Effector CD4-positive, alpha-beta T cell (primary cell): ENCODE measurements around the gene CERS6.
"Not testable (repeated sequence)": the region's sequence is repeated elsewhere in the genome, so short reads cannot be mapped to it uniquely, and the experiment has no call there.

Experiments
- DNase-seq: peaks from one replicate; pipeline ENCODE4 v3.0.0-alpha.2; 2020

The CERS6 gene

DNA sequence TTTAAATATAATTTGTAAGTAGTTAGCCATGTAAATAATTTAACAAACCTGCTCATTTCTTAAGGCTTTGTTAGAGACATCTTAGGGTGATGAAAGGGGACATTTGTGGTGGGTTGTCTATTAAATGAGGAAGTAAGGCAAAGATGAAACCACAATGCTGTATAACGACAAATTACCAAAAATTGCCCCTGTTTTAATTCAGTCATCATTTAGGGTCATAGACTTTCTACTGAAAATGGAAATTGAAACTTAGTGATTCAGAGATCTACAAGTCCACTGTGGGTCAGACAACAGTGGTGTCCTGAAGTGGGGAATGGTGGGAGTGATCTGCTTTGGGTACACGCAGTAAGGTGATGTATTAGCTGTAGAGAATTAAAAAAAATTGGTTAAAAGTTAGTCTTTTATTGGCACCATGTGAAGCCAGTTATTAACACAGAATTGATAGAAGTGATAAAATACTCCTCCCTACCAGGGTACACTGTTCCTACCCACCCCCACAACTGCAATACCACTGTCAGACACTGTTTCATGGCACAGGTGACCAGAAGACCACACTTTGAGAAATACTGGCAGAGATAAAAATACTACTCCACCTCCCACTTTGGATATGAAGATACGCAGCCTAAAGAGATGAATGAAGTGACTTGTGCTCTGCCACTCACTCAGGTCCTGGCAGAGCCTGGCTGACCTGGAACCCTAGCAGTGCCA, 13.4 kb downstream of the CERS6 start:
- DNase-seq, result no peak

DNA sequence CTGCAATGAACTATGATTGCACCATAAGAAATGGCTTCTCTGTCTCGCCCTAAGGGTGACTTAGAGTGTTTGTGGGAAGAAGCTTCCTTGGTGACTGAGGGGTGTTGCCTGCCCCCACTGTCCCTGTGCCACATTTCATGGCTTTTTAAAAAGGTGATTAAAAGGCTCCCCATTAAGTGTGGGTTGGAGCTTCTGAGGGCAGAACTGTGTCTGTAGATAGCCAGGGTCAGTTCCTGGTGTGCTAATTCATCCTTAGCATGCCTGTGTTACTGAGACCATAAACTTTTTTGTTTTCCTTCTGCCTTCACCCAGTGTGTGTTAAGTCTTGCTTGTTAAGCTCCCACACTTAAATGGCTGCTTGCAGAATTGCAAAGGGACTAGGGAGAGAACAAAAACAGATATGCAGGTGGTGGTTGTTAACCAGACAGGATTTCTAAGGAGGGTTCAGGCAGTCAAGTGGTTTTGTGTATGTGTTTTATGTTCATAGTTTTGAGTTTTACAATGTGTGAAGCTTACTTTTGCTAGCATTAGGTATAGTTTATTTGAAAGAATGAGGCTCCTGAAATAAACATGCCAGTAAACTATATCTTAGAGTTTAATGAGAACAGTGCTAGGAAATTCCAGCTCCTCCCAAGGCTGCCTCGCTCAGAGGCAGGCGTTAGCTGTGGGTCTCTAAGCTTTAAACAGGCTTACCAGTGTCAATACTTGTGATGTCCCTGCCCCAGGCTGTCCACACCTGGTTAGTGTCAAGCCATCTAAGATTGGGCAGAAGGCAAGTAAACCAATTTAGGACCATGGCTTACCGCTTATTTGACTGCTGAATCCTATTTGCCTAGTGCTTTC, 14.5 kb downstream of the CERS6 start:
- no peak for DNase-seq

DNA sequence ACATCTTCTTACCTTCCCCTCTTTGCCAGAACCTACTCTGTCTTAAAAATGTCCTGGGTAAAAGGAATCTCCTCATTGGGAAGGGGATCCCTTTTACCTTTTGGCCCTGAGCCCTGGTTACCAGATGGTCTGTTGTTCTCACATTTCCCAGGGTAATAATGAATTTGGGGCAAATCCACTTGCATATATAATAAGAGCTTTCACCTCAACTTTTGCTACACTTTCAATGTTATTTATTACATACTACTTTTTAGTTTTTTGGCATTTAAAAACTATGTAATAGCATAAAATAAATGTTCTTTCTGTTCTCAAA, 15.0 kb downstream of the CERS6 start:
- DNase-seq, result no peak

DNA sequence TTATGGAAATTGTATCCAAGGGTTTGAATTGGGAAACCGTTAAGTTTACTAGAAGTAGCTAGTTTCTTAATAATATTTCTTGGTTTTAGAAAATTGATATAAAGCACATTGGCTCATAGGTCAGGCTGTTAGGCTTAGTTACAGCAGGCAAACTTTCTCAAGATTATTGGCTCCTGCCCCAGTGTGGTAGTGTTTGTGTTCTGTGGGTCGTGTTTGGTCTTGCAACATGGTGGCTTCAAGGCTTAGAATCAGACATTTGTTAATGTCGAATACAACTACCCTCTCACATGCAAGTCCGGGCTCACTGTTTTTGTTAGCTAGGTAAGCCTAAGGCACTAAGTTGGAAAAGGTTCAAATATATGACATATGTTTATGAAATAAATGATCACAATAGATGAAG, 19.6 kb downstream of the CERS6 start:
- no peak for DNase-seq

DNA sequence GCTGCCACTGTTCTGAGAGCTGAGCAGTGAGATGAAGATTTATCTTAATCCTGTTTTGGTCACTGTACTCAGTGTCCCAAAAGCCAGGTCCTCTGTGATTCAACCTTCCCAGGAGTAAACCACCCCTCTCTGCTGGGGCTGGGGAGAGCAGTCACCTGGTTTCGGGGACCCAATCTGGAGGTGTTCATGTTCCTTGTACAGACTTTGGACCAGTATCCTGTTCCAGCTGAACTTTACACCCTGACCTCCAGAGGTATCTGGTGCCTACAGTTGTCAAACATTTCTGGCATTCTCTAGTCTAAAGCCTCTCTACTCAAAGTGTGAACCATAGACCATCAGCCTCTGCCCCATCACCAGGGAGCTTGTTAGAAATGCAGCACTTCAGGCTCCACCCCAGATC, 22.1 kb downstream of the CERS6 start:
- no peak for DNase-seq

DNA sequence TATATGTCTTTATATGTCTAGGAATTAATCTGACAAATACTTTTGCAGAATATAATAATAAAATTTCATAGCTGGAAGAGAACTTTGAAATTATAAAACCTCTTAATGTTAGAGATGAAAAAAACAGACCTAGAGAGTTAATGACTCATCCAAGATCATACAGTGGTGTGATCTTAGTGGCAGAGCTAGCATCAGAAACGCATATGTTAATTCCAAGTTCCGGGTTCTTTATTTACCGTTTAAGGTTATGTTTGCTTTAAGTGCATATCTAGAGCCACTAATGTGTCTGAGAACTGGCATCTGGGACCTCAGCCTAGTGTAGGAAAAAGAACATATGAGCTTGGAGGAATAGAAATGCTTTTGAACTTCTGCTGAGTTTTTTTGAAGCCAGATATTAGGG, 24.3 kb downstream of the CERS6 start:
- DNase-seq, result no peak

DNA sequence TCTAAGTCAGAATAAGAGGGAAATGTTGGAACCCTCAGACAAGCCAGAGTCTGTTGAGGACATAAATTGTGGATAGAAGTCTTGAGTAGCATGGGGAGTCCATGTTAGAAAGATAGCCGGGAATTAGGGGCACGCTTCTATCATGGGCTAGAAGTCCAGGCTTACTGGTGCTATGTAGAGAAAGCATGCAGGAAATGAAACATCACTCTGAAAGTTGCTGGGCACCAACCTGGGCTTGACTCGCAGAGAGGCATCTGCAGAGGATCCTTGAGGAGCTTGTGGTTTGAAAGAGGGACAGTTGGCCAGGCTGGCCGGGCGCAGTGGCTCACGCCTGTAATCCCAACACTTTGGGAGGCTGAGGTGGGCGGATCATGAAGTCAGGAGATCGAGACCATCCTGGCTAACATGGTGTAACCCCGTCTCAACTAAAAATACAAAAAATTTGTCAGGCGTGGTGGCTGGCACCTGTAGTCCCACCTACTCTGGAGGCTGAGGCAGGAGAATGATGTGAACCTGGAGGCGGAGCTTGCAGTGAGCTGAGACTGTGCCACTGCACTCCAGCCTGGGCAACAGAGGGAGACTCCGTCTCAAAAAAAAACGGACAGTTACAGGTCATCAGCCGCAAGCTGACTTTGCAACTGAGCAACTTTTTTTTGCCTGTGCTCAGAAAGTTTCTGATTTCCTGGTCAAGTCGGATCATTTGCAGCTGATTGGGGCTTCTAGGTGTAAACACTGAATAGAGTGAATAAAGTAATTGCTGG, 24.9 kb downstream of the CERS6 start:
- DNase-seq, result no peak

DNA sequence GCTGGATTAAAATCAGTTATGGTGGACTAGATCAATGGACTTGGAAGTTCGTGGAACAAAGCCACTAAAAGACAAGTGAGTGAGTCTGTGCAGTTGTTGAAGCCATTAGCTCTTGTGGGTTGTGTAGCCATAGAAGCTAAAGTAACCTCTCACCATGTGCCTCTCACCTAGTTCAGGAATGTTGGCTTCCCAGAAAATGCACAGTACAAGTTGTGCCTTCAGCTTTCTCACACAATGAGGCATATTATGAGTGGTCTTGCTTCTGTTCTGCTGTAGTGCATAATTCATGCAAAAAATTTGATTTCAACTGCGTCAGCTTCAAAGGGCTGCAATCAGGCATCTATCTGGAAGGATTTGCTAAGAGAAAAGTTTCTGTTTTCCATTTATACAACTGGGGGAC, 26.2 kb downstream of the CERS6 start:
- no peak for DNase-seq

DNA sequence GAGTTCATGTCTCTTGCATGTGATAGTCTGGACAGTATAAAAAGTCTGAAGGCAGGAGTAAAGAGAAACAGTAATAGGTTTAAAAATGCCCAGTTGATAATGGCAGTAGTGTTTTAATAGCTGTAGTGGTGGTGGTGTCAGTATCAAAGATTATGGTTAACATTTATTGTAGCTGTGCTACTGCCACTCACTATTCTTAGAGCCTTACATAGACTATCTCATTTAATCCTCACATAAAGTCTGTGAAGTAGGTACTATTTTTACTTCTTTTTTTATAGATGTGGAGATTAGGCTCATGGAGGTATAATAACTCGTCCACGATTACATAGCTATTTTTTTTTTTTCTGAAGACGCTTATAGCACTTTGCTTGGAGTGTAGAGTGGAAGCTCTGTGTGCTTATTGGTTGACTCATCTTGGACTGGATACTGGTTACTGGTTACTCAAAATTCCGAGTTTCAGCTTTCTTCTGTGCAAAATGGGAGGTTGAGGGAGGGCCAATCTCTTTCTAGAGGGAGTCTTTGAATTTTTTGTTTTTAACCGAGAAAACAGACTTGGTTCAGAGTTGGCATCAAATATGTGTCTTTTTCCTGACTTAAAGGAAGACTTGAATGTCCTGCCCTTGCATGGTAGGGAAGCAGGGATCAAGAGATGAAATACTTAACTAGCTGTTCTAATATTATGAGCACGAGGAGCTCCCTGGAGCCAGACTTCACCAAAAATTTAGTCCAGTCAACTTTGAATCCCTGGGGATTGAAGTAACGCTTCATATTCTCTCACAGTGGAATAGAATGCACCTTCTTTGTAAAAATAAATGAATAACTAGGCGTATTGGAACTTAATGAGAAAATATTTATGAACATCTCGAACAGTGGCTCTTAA, 27.1 kb downstream of the CERS6 start:
- no peak for DNase-seq

DNA sequence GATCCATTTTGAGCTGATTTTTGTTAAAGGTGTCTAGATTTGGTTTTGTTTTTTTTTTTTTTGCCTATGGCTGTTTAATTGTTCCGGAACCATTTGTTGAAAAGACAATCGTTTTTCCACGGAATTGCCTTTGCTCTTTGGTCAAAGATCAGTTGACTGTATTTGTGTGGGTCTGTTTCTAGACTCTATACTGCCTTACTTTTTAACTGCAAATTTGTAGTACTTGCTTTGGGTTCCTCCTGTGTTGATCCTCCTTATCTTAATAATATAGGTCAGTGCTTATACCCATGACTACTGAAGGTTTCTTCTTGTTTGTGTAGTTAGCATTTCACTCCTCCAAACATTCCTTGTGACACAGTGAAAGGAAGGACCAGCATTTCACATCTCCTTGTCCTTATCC, 30.4 kb downstream of the CERS6 start:
- no peak for DNase-seq

DNA sequence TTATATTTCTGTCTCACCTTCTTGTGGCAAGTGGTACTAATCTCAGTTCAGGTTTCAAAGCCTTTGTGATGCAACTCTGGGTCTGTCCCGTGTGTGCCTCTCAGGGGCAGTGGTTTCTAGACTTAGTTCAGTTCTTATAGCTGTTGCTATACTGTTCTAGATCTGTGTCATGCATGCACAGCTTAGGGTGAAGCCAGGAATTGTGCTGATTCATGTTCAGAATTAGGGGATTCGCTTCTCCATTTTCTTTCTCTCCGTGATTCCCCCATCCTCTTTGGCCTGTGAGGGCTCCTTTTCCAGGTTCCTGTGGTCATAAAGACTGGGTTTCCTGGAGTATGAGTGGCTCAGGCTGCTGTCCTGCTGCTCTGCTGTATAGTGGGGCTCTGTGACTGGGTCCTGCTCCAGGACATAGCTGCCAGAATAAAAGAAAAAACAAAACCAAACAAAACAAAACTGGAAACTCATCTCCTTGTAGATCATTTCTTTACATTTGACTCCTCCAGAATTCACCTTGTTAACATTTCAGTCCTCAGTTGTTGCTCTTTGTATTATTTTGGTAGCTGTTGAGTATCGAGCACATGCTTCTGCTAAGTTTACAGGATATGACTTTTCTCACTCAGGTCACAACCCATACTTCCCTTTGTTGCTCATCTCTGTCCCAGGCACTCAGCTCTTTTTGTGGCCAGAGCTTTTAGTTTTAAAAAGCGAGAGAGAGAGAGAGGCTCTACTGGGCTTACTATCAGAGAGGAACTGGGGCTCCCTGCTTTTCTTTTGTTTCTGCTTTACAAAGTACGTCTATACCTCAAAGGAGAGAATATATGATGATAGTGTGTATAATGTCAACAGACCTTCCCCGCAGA, 34.2 kb downstream of the CERS6 start:
- DNase-seq, result no peak

DNA sequence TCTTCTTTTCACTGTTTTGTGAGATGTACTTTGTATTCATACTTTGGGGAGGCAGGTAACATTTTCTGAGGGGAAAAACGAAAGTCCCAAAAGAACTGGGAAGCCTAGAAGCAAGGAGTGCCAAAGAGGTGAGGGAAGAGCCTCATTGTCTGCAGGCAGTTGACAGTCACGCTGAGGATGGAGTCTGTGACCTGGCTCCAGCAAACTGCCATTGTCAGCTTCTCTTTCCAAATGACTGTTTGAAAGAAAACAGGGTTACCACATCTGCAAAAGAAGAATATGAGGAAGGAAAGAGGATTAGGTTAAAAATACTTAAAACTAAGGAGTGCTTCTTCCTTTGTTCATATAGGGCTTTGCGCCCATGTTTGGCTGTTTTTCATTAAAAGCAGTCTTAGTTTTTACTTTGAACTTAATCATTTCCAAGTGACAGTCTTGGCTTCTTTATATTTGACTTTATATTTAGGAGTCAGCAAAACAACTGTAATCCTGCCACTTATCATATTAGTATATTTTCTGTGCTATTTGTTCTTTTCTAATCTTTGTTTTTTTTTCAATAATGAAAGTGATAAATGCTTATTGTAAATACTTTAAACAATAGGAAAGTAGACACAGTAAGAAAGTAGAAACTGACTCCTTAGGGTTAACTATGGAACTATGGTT, 35.0 kb downstream of the CERS6 start:
- no peak for DNase-seq

DNA sequence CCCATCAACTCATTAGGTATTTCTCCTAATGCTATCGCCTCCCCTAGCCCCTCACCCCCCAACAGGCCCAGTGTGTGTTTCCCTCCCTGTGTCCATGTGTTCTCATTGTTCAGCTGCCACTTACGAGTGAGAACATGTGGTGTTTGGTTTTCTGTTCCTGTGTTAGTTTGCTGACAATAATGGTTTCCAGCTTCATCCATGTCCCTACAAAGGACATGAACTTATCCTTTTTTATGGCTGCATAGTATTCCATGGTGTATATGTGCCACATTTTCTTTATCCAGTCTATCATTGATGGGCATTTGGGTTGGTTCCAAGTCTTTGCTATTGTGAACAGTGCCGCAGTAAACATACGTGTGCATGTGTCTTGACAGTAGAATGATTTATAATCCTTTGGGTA, 35.7 kb downstream of the CERS6 start:
- DNase-seq, result not testable (repeated sequence)

DNA sequence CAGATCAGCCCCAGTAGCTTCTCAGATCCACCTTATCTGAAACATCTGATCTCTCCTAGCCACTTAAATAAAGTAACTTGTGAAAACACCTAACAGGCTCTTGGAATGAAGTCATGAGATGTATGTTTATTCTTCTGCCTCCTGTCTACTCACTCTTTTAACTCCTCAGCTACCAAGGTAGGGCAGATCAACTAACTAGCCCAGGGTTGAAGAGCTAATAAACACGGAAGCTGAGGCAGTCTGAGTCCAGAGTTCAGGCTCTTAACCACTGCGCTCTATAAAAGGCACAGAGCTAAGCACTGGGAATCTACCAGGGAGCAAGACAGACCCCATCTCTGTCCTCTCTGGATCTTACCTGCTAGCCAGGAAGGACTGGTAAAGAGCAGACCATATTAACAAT, 37.1 kb downstream of the CERS6 start:
- not testable (repeated sequence) for DNase-seq

DNA sequence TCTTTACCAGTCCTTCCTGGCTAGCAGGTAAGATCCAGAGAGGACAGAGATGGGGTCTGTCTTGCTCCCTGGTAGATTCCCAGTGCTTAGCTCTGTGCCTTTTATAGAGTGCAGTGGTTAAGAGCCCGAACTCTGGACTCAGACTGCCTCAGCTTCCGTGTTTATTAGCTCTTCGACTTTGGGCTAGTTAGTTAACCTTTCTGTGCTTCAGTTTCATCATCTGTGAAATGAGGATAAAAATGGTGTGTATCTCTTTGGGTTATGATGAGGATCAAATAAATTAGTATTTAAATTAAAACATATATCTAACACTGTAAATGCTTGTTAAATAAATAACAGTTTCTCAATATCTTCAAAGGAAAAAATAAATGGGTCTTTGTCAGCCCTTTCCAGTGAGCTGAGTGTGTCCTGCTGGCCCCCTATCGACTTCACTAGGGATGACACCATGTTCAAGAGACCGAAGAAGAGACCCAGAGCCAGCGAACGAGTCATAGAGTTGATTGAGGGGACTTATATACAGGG, 38.2 kb downstream of the CERS6 start:
- DNase-seq, result no peak

DNA sequence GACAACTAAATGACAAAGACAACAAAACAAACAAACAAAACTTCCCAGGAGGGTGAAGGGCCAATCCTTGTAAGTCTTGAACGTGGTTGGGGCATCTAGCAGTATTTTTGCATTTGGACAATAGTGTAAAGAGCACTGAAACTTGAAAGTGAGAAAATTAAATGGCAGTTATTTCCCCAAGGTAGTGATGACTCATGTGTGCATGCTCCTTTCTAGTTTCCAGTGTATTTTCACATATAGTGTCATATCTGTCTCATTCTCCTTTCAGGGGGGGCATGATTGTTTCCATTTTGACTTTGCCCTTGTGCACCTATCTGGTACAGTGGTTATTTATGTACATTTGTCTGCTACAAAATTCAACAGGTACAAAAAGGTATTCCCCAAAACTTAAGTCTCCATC, 39.5 kb downstream of the CERS6 start:
- DNase-seq, result no peak

DNA sequence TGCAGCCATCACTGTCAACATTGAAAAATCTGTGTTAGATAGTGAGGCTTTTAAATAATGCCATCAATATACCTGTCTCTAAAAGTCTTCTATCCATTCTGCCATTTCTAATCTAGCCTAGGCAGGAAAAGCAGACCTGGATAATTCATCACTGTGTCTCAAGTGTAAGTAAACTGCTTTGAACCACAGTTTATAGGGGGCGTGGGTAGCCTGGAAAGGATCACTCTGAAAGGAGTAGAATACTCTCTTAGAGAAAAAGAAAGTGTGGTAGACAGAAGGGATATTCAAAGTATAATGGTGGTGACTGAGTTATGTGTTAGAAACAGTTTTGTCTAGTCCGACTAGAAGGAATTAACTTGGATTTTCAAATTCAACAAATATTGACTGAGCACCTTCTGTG, 40.8 kb downstream of the CERS6 start:
- no peak for DNase-seq

DNA sequence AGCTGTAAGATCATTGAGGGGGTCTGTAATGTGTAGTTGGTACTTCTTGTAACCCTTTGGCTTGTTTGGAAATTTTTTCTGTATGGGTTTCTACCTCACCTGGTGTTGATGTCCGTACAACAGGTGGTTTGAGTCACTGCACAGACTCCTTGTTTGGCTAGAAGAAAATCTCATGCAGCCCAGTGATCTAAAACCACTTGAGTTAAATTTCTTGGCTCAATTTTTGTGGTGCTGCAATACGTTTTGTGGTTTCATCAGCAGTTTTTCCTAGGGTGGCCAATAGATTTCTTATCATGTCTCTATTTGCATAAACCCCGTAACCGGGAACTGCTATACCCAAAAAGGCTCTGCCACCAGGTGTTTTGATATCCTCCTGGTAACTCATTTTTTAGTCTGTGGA, 43.4 kb downstream of the CERS6 start:
- no peak for DNase-seq

DNA sequence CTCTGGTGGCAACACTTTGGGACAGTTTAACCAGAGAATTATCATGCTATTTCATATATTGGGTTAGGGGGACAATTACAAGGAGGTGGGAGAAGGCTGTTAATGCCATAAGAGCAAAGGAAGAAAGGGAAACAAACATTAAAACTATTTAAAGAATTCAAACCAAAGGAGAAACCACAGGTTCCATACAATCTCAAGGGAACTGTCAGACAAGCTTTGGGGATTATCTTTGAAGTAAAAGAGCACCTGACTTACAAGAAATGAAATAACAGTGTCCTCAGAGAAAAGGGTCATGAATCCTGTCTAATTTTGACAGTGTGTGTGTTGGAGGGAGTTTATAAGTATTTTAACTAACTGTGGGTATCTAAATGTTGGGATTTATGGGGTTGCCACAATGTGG, 44.4 kb downstream of the CERS6 start:
- no peak for DNase-seq

DNA sequence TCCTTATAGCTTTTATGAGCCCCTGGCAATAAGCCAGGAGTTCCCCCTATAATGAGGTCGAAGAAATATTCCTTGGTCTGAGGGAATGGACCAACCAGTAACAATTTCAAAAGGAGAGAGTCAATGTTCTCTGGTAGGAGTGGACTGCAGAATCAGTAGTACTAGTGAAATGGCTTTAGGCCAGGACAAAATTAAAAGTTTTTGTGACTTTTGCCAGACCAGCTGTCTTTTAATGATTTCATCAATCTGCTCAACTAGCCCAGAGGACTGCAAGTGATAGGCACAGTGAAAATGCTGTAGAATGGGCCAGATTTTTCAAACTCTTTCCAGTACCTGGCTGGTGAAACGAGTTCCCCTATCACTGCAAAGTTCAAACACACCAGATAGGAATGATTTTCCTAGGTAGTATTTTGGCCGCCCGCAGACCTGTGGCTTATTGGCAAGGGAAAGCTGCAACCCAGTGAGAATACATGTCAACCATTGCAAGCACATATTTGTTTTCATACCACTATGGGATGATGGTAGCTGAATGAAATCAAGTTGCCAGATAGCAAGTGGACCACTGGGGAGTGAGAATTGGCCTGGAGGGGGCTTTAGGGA, 45.5 kb downstream of the CERS6 start:
- DNase-seq, result no peak

DNA sequence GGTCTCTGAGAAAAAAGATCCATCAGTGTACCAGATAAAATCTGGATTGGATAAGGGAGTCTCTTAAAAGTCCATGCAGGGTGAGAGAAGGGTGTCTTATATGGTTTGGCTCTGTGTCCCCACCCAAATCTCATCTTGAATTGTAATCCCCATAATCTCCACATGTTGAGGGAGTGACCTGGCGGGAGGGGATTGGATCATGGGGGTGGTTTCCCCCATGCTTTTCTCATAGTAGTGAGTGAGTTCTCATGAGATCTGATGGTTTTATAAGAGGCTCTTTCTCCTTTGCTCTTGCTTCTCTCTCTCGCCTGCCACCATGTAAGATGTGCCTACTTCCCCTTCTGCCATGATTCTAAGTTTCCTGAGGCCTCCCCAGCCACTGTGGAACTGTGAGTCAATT, 46.8 kb downstream of the CERS6 start:
- not testable (repeated sequence) for DNase-seq
